Measurements from ENCODE around the gene KRT35. TPM values are rescaled to one million over a fixed set of nuclear protein-coding genes. Genes with fewer than 3 reads are reported as not detected.

The KRT35 gene
- total and polyA plus RNA-seq, 2 experiments from 2014 or later = not detected

DNA sequence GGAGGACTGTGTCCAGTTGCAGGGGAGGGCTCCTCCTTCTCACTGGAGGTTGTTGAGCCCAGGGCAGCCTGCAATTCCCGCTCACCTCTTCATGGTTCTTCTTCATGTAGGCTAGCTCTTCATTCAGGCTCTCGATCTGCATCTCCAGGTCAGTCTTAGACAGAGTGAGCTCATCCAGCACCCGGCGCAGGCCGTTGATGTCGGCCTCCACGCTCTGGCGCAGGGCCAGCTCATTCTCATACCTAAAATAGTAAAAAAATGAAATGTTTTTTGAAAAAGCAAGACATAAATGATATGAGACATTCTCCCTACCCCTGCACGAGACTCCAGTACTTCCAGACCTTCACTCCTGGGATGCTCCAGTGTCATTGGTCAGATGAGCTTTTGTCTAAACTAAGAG, 22.3 kb upstream of the KRT35 start:
- ATAC-seq (no peak), DNase-seq (ENCODE audit: low spot score) (no peak)
- H3K27ac Mint-ChIP-seq = no peak overlapping the region
- Histone ChIP-seq H3K79me2 (replicated peaks; ENCODE audit: insufficient read depth) (no peaks in the 10 kb centered on the region), H3K27me3 (ENCODE audit: insufficient read depth) (no peaks in the 10 kb centered on the region), H3K4me1 (ENCODE audit: insufficient read depth) (peaks cover 12% of the 10 kb centered on the region), H3K36me3 (ENCODE audit: insufficient read depth) (no peaks in the 10 kb centered on the region), H4K20me1 (replicated peaks; ENCODE audit: insufficient read depth) (no peaks in the 10 kb centered on the region), H3K4me3 (no peak overlapping the region), H3K4me2 (no peak overlapping the region), H3F3A (replicated peaks; ENCODE audit: low read depth) (no peaks in the 10 kb centered on the region), H2AFZ (no peak overlapping the region), H3K9me2 (ENCODE audit: insufficient read depth) (no peaks in the 10 kb centered on the region), H3K27ac (ENCODE audit: low read depth) (no peak overlapping the region)
- H3K4me1 Mint-ChIP-seq = peaks cover 22% of the 10 kb centered on the region
- no peaks in the 10 kb centered on the region; the same call in 2 of the 3 replicates for H3K36me3 Mint-ChIP-seq (ENCODE audit: low read depth)
- peaks cover 3% of the 10 kb centered on the region for H3K27me3 Mint-ChIP-seq (ENCODE audit: insufficient read depth, low read depth, poor library complexity)
- no peaks in the 10 kb centered on the region for H3K9me3 Mint-ChIP-seq
- H3K4me3 Mint-ChIP-seq = no peak overlapping the region
- TF ChIP-seq CTCF (conservative IDR thresholded peaks at IDR 0.05; ENCODE audit: low read depth in 2 of 2) (no peak), ZNF331 (CRISPR knock-in tag; IDR thresholded peaks at IDR 0.05; ENCODE audit: low read depth) (no peak), NANOG (IDR thresholded peaks at IDR 0.05; ENCODE audit: borderline replicate concordance) (no peak), EZH2phosphoT487 (IDR thresholded peaks at IDR 0.05; ENCODE audit: unreplicated experiment) (no peak), ZNF114 (CRISPR knock-in tag; IDR thresholded peaks at IDR 0.05) (no peak), ETS1 (IDR thresholded peaks at IDR 0.05) (no peak), POLR2AphosphoS5 (IDR thresholded peaks at IDR 0.05; ENCODE audit: low read depth) (no peak), STAT1 (IDR thresholded peaks at IDR 0.05; ENCODE audit: unreplicated experiment) (no peak), EZH2 (IDR thresholded peaks at IDR 0.05; ENCODE audit: low read depth, unreplicated experiment) (no peak), CREB1 (CRISPR knock-in tag; IDR thresholded peaks at IDR 0.05; ENCODE audit: low read depth) (no peak), REST (IDR thresholded peaks at IDR 0.05; ENCODE audit: unreplicated experiment) (no peak), ZNF462 (CRISPR knock-in tag; IDR thresholded peaks at IDR 0.05) (no peak)

All from GM23338 (cell line).